NCI-H2029 (cell line): ENCODE data around the gene PKLR.
"Not testable (repeated sequence)": the region's sequence is repeated elsewhere in the genome, so short reads cannot be mapped to it uniquely, and the experiment has no call there.

Experiments used
- DNase-seq: peaks from one replicate; lab custom pipeline; 2025; lab: John Stamatoyannopoulos, UW

PKLR gene

GRCh38 chr1:155316922-155317321, 15.7 kb upstream of the PKLR start:
- no peak for DNase-seq

GRCh38 chr1:155313261-155313660, 12.0 kb upstream of the PKLR start:
- no peak for DNase-seq

- DNase-seq, result no peak
These were observed 8.3 kb upstream of the PKLR start for GRCh38 chr1:155309423-155310021.

GRCh38 chr1:155308493-155309422, 7.5 kb upstream of the PKLR start, which contains the start of gene FDPS:
TSS of gene FDPS (plus strand) at chr1:155308866. CDS start at chr1:155309790, 924 bp downstream.
- DNase-seq, result peak; percentile 97

GRCh38 chr1:155307247-155307740, 6.1 kb upstream of the PKLR start:
- no peak for DNase-seq

- no peak for DNase-seq
These were observed 4.7 kb upstream of the PKLR start for GRCh38 chr1:155305881-155306391.

- DNase-seq, result no peak
These were observed 3.4 kb upstream of the PKLR start for GRCh38 chr1:155304558-155305063.

GRCh38 chr1:155300553-155301329, 497 bp downstream of the PKLR start:
- DNase-seq, result no peak

GRCh38 chr1:155300024-155300423, 1.2 kb downstream of the PKLR start:
- no peak for DNase-seq

- DNase-seq, result no peak
These were observed 3.9 kb downstream of the PKLR start for GRCh38 chr1:155297384-155297783.

GRCh38 chr1:155296661-155297060, 4.6 kb downstream of the PKLR start:
- no peak for DNase-seq

GRCh38 chr1:155295942-155296267, 5.3 kb downstream of the PKLR start:
- no peak for DNase-seq

GRCh38 chr1:155295183-155295941, 5.9 kb downstream of the PKLR start:
- no peak for DNase-seq

- no peak for DNase-seq
These were observed 6.6 kb downstream of the PKLR start for GRCh38 chr1:155294520-155295182.

- DNase-seq, result no peak
These were observed 8.0 kb downstream of the PKLR start for GRCh38 chr1:155293086-155293749.

- DNase-seq, result not testable (repeated sequence)
These were observed 10.2 kb downstream of the PKLR start for GRCh38 chr1:155291006-155291405.

GRCh38 chr1:155287987-155288543, 13.2 kb downstream of the PKLR start:
- DNase-seq, result no peak

- DNase-seq, result no peak
These were observed 14.7 kb downstream of the PKLR start for GRCh38 chr1:155286544-155286943.

- no peak for DNase-seq
These were observed 15.6 kb downstream of the PKLR start for GRCh38 chr1:155285631-155286044.

GRCh38 chr1:155285063-155285462, 16.2 kb downstream of the PKLR start:
- DNase-seq, result no peak
